Neuronal stem cell (in vitro differentiated cells): ENCODE results near the gene KAT2A.
A peak's percentile ranks its signal among the peaks of the same experiment; 100 is the strongest.

Experiments used
- DNase-seq: peaks from one replicate; pipeline ENCODE4 v3.0.0-alpha.2; 2013; ENCODE audit warnings: low spot score
- H2AFZ ChIP-seq: one replicate; pipeline ENCODE4 v1.6.1; 2013; ENCODE audit warnings: mild to moderate bottlenecking, low read length, inconsistent platforms
- H2AK5ac ChIP-seq: 2 replicates; pipeline ENCODE4 v1.6.1; 2013; ENCODE audit warnings: low read depth, mild to moderate bottlenecking, inconsistent platforms, low read length, moderate library complexity, mixed read lengths
- H2BK120ac ChIP-seq: 2 replicates; pipeline ENCODE4 v1.6.1; 2013; ENCODE audit warnings: low read depth, mild to moderate bottlenecking, inconsistent platforms, low read length, moderate library complexity, mixed read lengths
- H2BK12ac ChIP-seq: one replicate; pipeline ENCODE4 v1.6.1; 2013; ENCODE audit warnings: low read length, inconsistent platforms
- H2BK15ac ChIP-seq: 2 replicates; pipeline ENCODE4 v1.6.1; 2013; ENCODE audit warnings: mild to moderate bottlenecking, low read length, inconsistent platforms, mixed read lengths
- H2BK5ac ChIP-seq: one replicate; pipeline ENCODE4 v1.6.1; 2013; ENCODE audit warnings: inconsistent platforms, mild to moderate bottlenecking, low read length, moderate library complexity
- H3K14ac ChIP-seq: one replicate; pipeline ENCODE4 v1.6.1; 2013; ENCODE audit warnings: low read length, inconsistent platforms
- H3K18ac ChIP-seq: 2 replicates; pipeline ENCODE4 v1.6.1; 2013; ENCODE audit warnings: low read length, inconsistent platforms
- H3K23ac ChIP-seq: 2 replicates; pipeline ENCODE4 v1.6.1; 2013; ENCODE audit warnings: low read depth, mild to moderate bottlenecking, mixed read lengths, low read length, inconsistent platforms; ENCODE audit not compliant: poor library complexity
- H3K27ac ChIP-seq: replicated peaks from 3 replicates; pipeline ENCODE4 v1.5.1; 2013; ENCODE audit warnings: low read length, inconsistent platforms
- H3K27me3 ChIP-seq, 3 experiments: 2 replicates each; pipeline ENCODE4 v1.6.1; 2013; ENCODE audit warnings: low read length in 3 of 3, mild to moderate bottlenecking in 2 of 3, inconsistent platforms in 1 of 3, low read depth in 1 of 3, mixed read lengths in 1 of 3, moderate library complexity in 1 of 3; ENCODE audit not compliant: control insufficient read depth in 3 of 3, insufficient read depth in 3 of 3
- H3K36me3 ChIP-seq, 2 donors: replicated peaks in 1 of 2; 2 replicates each; pipeline ENCODE4 v1.6.1; 2013; ENCODE audit warnings: low read length in 2 of 2; ENCODE audit not compliant: control insufficient read depth in 2 of 2, insufficient read depth in 2 of 2
- H3K4ac ChIP-seq: 2 replicates; pipeline ENCODE4 v1.6.1; 2013; ENCODE audit warnings: inconsistent platforms, mild to moderate bottlenecking, low read length, moderate library complexity
- H3K4me1 ChIP-seq, 2 donors: 1 replicate in 1 of 2; 2 replicates in 1 of 2; pipeline ENCODE4 v1.6.1; 2013; ENCODE audit warnings: low read length in 2 of 2, low read depth in 1 of 2; ENCODE audit not compliant: control insufficient read depth in 2 of 2, insufficient read depth in 1 of 2
- H3K4me2 ChIP-seq: one replicate; pipeline ENCODE4 v1.6.1; 2013; ENCODE audit warnings: mild to moderate bottlenecking, low read length, inconsistent platforms; ENCODE audit not compliant: insufficient read depth, poor library complexity, severe bottlenecking
- H3K4me3 ChIP-seq, 2 donors: 2 replicates each; pipeline ENCODE4 v1.5.1; 2013; ENCODE audit warnings: low read length in 2 of 2, mild to moderate bottlenecking in 2 of 2, inconsistent platforms in 1 of 2, moderate library complexity in 1 of 2
- H3K79me1 ChIP-seq: one replicate; pipeline ENCODE4 v1.6.1; 2013; ENCODE audit warnings: low read depth, mild to moderate bottlenecking, inconsistent platforms, low read length, moderate library complexity
- H3K9ac ChIP-seq: one replicate; pipeline ENCODE4 v1.6.1; 2013; ENCODE audit warnings: mild to moderate bottlenecking, low read depth, low read length, inconsistent platforms; ENCODE audit not compliant: poor library complexity
- H3K9me3 ChIP-seq, 2 donors: replicated peaks in 1 of 2; 2 replicates each; pipeline versions ENCODE3 to v1.6.1; 2013; ENCODE audit warnings: low read length in 2 of 2, mild to moderate bottlenecking in 2 of 2, inconsistent platforms in 1 of 2, low read depth in 1 of 2, mixed read lengths in 1 of 2, moderate library complexity in 1 of 2; ENCODE audit not compliant: control insufficient read depth in 2 of 2, insufficient read depth in 1 of 2
- H4K8ac ChIP-seq: one replicate; pipeline ENCODE4 v1.6.1; 2013; ENCODE audit warnings: low read depth, mild to moderate bottlenecking, inconsistent platforms, low read length, moderate library complexity
- H4K91ac ChIP-seq: one replicate; pipeline ENCODE4 v1.6.1; 2013; ENCODE audit warnings: low read length, low read depth, mild to moderate bottlenecking, inconsistent platforms; ENCODE audit not compliant: poor library complexity
- WGBS, 2 donors: extraction: QIAGEN DNeasy Blood & Tissue Kit; methylation state at CpG; one replicate each; pipeline ENCODE4 v1.1.7; 2013; ENCODE audit warnings: missing lambda C conversion rate in 2 of 2, mixed read lengths in 1 of 2; ENCODE audit not compliant: insufficient read length in 2 of 2, insufficient replicate concordance in 1 of 2; ENCODE audit errors: extremely low coverage in 2 of 2; 5-methylcytosine and 5-hydroxymethylcytosine counted together

Gene KAT2A

GRCh38 chr17:42097691-42098631 is 23.2 kb downstream of the KAT2A start, which contains the start of gene ZNF385C:
Gene ZNF385C (minus strand): TSS chr17:42098473. CDS start chr17:42063056, 35,417 bp downstream.
- Histone ChIP-seq H3K27me3 (peaks cover 5 to 70% (median 19%) of the 10 kb centered on the region in 3 experiments), H3K36me3 (no peaks in the 10 kb centered on the region), H3K23ac (no peak within 1 kb of the TSS), H2BK15ac (peak within 1 kb of the TSS; percentile 53), H3K18ac (peak within 1 kb of the TSS; percentile 74), H2AFZ (peak within 1 kb of the TSS; percentile 31), H2BK120ac (no peak within 1 kb of the TSS), H2AK5ac (no peak within 1 kb of the TSS), H3K9ac (peak within 1 kb of the TSS; percentile 12), H4K8ac (no peak within 1 kb of the TSS), H3K4ac (no peak within 1 kb of the TSS), H3K4me1 (peaks cover 6 to 15% of the 10 kb centered on the region in 2 donors), H3K4me3 (no peak within 1 kb of the TSS), H2BK5ac (no peak within 1 kb of the TSS), H3K4me2 (peak within 1 kb of the TSS; percentile 75), H3K27ac (no peak within 1 kb of the TSS), H4K91ac (no peak within 1 kb of the TSS), H3K79me1 (no peaks in the 10 kb centered on the region), H3K14ac (no peak within 1 kb of the TSS), H2BK12ac (no peak within 1 kb of the TSS), H3K9me3 (no peaks in the 10 kb centered on the region)
- WGBS, 2 donors = no CpG with 5 or more reads among the region's 52 CpGs
- no peak for DNase-seq

GRCh38 chr17:42096360-42097111 is 24.6 kb downstream of the KAT2A start:
- Histone ChIP-seq H3K9ac (no peak overlapping the region), H2BK12ac (peak overlapping the region; percentile 0), H2AK5ac (peak overlapping the region; percentile 16), H2BK120ac (no peak overlapping the region), H3K36me3 (no peaks in the 10 kb centered on the region), H3K14ac (no peak overlapping the region), H3K9me3 (no peaks in the 10 kb centered on the region), H3K27ac (no peak overlapping the region), H3K23ac (no peak overlapping the region), H2AFZ (no peak overlapping the region), H3K18ac (peak overlapping the region; percentile 46), H3K4ac (no peak overlapping the region), H4K8ac (no peak overlapping the region), H3K4me2 (no peak overlapping the region), H2BK5ac (no peak overlapping the region), H4K91ac (no peak overlapping the region), H3K79me1 (no peaks in the 10 kb centered on the region), H2BK15ac (peak overlapping the region; percentile 40), H3K4me3 (no peak overlapping the region), H3K27me3 (peaks cover 5 to 61% (median 19%) of the 10 kb centered on the region in 3 experiments), H3K4me1 (peaks cover 6 to 13% of the 10 kb centered on the region in 2 donors)
- WGBS, 2 donors = no CpG with 5 or more reads among the region's 8 CpGs
- no peak for DNase-seq

GRCh38 chr17:42094375-42095069 is 26.6 kb downstream of the KAT2A start:
- Histone ChIP-seq H3K23ac (no peak overlapping the region), H2BK120ac (no peak overlapping the region), H3K9me3 (no peaks in the 10 kb centered on the region), H4K8ac (no peak overlapping the region), H3K4me3 (no peak overlapping the region), H3K27me3 (peaks cover 5 to 58% (median 19%) of the 10 kb centered on the region in 3 experiments), H3K4me1 (peaks cover 6 to 13% of the 10 kb centered on the region in 2 donors), H2AFZ (no peak overlapping the region), H3K4me2 (no peak overlapping the region), H2BK12ac (no peak overlapping the region), H3K36me3 (no peaks in the 10 kb centered on the region), H3K14ac (no peak overlapping the region), H3K9ac (no peak overlapping the region), H2AK5ac (peak overlapping the region; percentile 20), H3K18ac (peak overlapping the region; percentile 48), H3K27ac (no peak overlapping the region), H3K4ac (no peak overlapping the region), H3K79me1 (no peaks in the 10 kb centered on the region), H2BK15ac (no peak overlapping the region), H4K91ac (no peak overlapping the region), H2BK5ac (no peak overlapping the region)
- no peak for DNase-seq
- no CpG with 5 or more reads among the region's 12 CpGs for WGBS, 2 donors
